ENCODE results near the gene ICOS.

ICOS gene

GRCh38 chr2:203936535-203936934, at the start of gene ICOS:
Gene ICOS, plus strand, starts transcription at chr2:203936763. Its CDS starts 52 bp downstream, at chr2:203936815.
- no peak for DNase-seq (ENCODE audit: low read depth, low spot score)

GRCh38 chr2:203887677-203888076, 48.9 kb upstream of the ICOS start:
- no peak for DNase-seq (ENCODE audit: low read depth, low spot score)

GRCh38 chr2:203889542-203889941, 47.0 kb upstream of the ICOS start:
- no peak for DNase-seq (ENCODE audit: low read depth, low spot score)

GRCh38 chr2:203889944-203890343, 46.6 kb upstream of the ICOS start:
- no peak for DNase-seq (ENCODE audit: low read depth, low spot score)

GRCh38 chr2:203890733-203891132, 45.8 kb upstream of the ICOS start:
- no peak for DNase-seq (ENCODE audit: low read depth, low spot score)

GRCh38 chr2:203891474-203891873, 45.1 kb upstream of the ICOS start:
- no peak for DNase-seq (ENCODE audit: low read depth, low spot score)

GRCh38 chr2:203892207-203892606, 44.4 kb upstream of the ICOS start:
- peak; percentile 52 for DNase-seq (ENCODE audit: low read depth, low spot score)

- no peak for DNase-seq (ENCODE audit: low read depth, low spot score)
Observed at GRCh38 chr2:203893401-203893800, 43.2 kb upstream of the ICOS start.

- DNase-seq (ENCODE audit: low read depth, low spot score) = no peak
Observed at GRCh38 chr2:203893840-203894239, 42.7 kb upstream of the ICOS start.

GRCh38 chr2:203894262-203894661, 42.3 kb upstream of the ICOS start:
- no peak for DNase-seq (ENCODE audit: low read depth, low spot score)

GRCh38 chr2:203897544-203897943, 39.0 kb upstream of the ICOS start:
- DNase-seq (ENCODE audit: low read depth, low spot score) = no peak

- no peak for DNase-seq (ENCODE audit: low read depth, low spot score)
Observed at GRCh38 chr2:203898657-203899056, 37.9 kb upstream of the ICOS start.

- no peak for DNase-seq (ENCODE audit: low read depth, low spot score)
Observed at GRCh38 chr2:203900253-203900652, 36.3 kb upstream of the ICOS start.

- no peak for DNase-seq (ENCODE audit: low read depth, low spot score)
Observed at GRCh38 chr2:203904022-203904421, 32.5 kb upstream of the ICOS start.

GRCh38 chr2:203905656-203906055, 30.9 kb upstream of the ICOS start:
- no peak for DNase-seq (ENCODE audit: low read depth, low spot score)

GRCh38 chr2:203908066-203908796, 28.3 kb upstream of the ICOS start:
- no peak for DNase-seq (ENCODE audit: low read depth, low spot score)

- no peak for DNase-seq (ENCODE audit: low read depth, low spot score)
Observed at GRCh38 chr2:203908797-203909185, 27.8 kb upstream of the ICOS start.

GRCh38 chr2:203909261-203909967, 27.1 kb upstream of the ICOS start:
- DNase-seq (ENCODE audit: low read depth, low spot score) = peak; percentile 20

- DNase-seq (ENCODE audit: low read depth, low spot score) = no peak
Observed at GRCh38 chr2:203909974-203910373, 26.6 kb upstream of the ICOS start.

- no peak for DNase-seq (ENCODE audit: low read depth, low spot score)
Observed at GRCh38 chr2:203913947-203914346, 22.6 kb upstream of the ICOS start.

- DNase-seq (ENCODE audit: low read depth, low spot score) = no peak
Observed at GRCh38 chr2:203914546-203915182, 21.9 kb upstream of the ICOS start.

- DNase-seq (ENCODE audit: low read depth, low spot score) = no peak
Observed at GRCh38 chr2:203915256-203915655, 21.3 kb upstream of the ICOS start.

GRCh38 chr2:203916756-203917155, 19.8 kb upstream of the ICOS start:
- no peak for DNase-seq (ENCODE audit: low read depth, low spot score)
